ENCODE data around the gene MMP17.

Gene MMP17

GRCh38 chr12:131840643-131841416, 12.6 kb downstream of the MMP17 start:
- peaks cover 2 to 7% of the 10 kb centered on the region in 2 donors for H3K27me3 ChIP-seq (ENCODE audit: control insufficient read depth in 1 of 2, insufficient read depth in 2 of 2, low read length in 2 of 2)
- H3K36me3 ChIP-seq (ENCODE audit: control insufficient read depth in 2 of 2, insufficient read depth in 2 of 2, low read length in 2 of 2) = no peaks in the 10 kb centered on the region
- H3K27ac ChIP-seq (ENCODE audit: low read length) = no peak overlapping the region
- no peaks in the 10 kb centered on the region for H3K9me3 ChIP-seq (ENCODE audit: control insufficient read depth in 2 of 2, low read length in 2 of 2)
- no peak overlapping the region for H3K9ac ChIP-seq (ENCODE audit: low read length in 2 of 2)
- no peak overlapping the region for H3K4me3 ChIP-seq (ENCODE audit: low read length in 2 of 2)
- no peaks in the 10 kb centered on the region for H3K4me1 ChIP-seq (ENCODE audit: control insufficient read depth, insufficient read depth, low read length)

DNA sequence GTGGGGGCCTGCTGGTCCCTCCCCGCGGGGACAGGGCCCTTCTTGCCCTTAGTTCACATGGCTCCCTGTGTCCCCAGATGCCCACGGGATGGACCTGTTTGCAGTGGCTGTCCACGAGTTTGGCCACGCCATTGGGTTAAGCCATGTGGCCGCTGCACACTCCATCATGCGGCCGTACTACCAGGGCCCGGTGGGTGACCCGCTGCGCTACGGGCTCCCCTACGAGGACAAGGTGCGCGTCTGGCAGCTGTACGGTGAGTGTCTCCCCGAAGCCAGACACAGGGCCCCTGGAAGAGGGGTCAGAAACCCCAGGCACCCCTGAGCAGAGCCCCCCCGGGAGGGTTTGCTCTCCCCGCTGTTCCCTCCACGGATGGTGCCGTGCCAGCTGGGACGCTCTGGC, 13.4 kb downstream of the MMP17 start:
- no peaks in the 10 kb centered on the region for H3K4me1 ChIP-seq (ENCODE audit: control insufficient read depth, insufficient read depth, low read length)
- H3K27ac ChIP-seq (ENCODE audit: low read length) = no peak overlapping the region
- H3K4me3 ChIP-seq (ENCODE audit: low read length in 2 of 2) = no peak overlapping the region
- no peak overlapping the region for H3K9ac ChIP-seq (ENCODE audit: low read length in 2 of 2)
- no peaks in the 10 kb centered on the region for H3K36me3 ChIP-seq (ENCODE audit: control insufficient read depth in 2 of 2, insufficient read depth in 2 of 2, low read length in 2 of 2)
- no peaks in the 10 kb centered on the region for H3K9me3 ChIP-seq (ENCODE audit: control insufficient read depth in 2 of 2, low read length in 2 of 2)
- peaks cover 2 to 6% of the 10 kb centered on the region in 2 donors for H3K27me3 ChIP-seq (ENCODE audit: control insufficient read depth in 1 of 2, insufficient read depth in 2 of 2, low read length in 2 of 2)

DNA sequence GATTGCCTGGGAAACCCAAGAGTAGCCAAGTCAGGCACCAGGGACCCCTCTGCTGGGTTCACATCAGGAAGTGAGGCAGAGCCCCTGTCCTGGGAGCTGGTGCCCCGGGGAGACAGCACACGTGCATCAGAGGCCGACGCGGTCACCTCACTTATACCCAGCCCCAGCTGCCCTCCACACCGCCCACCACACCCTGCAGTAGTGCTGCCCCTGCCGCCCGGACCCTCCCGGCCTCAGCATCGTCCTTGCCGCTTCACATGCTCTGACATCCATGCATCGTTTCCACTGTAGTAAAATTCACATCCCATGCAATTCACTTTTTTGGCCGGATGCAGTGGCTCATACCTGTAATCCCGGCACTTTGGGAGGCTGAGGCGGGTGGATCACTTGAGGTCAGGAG, 14.0 kb downstream of the MMP17 start:
- H3K27me3 ChIP-seq (ENCODE audit: control insufficient read depth in 1 of 2, insufficient read depth in 2 of 2, low read length in 2 of 2) = peaks cover 0 to 3% of the 10 kb centered on the region in 2 donors
- H3K9ac ChIP-seq (ENCODE audit: low read length in 2 of 2) = no peak overlapping the region
- no peak overlapping the region for H3K27ac ChIP-seq (ENCODE audit: low read length)
- H3K4me3 ChIP-seq (ENCODE audit: low read length in 2 of 2) = no peak overlapping the region
- H3K36me3 ChIP-seq (ENCODE audit: control insufficient read depth in 2 of 2, insufficient read depth in 2 of 2, low read length in 2 of 2) = no peaks in the 10 kb centered on the region
- no peaks in the 10 kb centered on the region for H3K9me3 ChIP-seq (ENCODE audit: control insufficient read depth in 2 of 2, low read length in 2 of 2)
- no peaks in the 10 kb centered on the region for H3K4me1 ChIP-seq (ENCODE audit: control insufficient read depth, insufficient read depth, low read length)

GRCh38 chr12:131843527-131843926, 15.3 kb downstream of the MMP17 start:
- Histone ChIP-seq H3K4me1 (ENCODE audit: control insufficient read depth, insufficient read depth, low read length) (no peaks in the 10 kb centered on the region), H3K27ac (ENCODE audit: low read length) (no peak overlapping the region), H3K4me3 (ENCODE audit: low read length in 2 of 2) (no peak overlapping the region), H3K36me3 (ENCODE audit: control insufficient read depth in 2 of 2, insufficient read depth in 2 of 2, low read length in 2 of 2) (no peaks in the 10 kb centered on the region), H3K27me3 (ENCODE audit: control insufficient read depth in 1 of 2, insufficient read depth in 2 of 2, low read length in 2 of 2) (no peaks in the 10 kb centered on the region), H3K9ac (ENCODE audit: low read length in 2 of 2) (no peak overlapping the region), H3K9me3 (ENCODE audit: control insufficient read depth in 2 of 2, low read length in 2 of 2) (no peaks in the 10 kb centered on the region)

DNA sequence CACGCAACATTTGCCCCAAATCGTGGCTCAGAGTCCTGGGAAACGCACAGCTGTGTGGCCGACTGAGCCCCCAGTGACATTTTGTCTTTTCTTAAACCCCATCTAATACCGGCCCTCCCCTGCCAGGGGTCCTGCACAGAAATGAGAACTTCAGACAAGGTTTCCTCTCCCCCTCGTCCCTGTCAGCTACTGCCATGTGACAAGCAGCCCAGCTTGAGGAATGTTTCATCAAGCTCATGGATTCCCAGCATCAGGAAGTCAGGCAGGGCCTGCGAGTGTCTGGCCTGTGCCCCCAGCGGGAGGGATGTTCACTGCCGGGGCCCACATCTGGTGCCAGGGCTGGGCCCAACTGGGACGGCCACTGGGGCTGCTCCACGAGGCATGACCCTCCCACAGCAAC, 15.9 kb downstream of the MMP17 start:
- no peak overlapping the region for H3K4me3 ChIP-seq (ENCODE audit: low read length in 2 of 2)
- H3K27me3 ChIP-seq (ENCODE audit: control insufficient read depth in 1 of 2, insufficient read depth in 2 of 2, low read length in 2 of 2) = no peaks in the 10 kb centered on the region
- no peaks in the 10 kb centered on the region for H3K4me1 ChIP-seq (ENCODE audit: control insufficient read depth, insufficient read depth, low read length)
- no peak overlapping the region for H3K27ac ChIP-seq (ENCODE audit: low read length)
- H3K9me3 ChIP-seq (ENCODE audit: control insufficient read depth in 2 of 2, low read length in 2 of 2) = no peaks in the 10 kb centered on the region
- H3K9ac ChIP-seq (ENCODE audit: low read length in 2 of 2) = no peak overlapping the region
- no peaks in the 10 kb centered on the region for H3K36me3 ChIP-seq (ENCODE audit: control insufficient read depth in 2 of 2, insufficient read depth in 2 of 2, low read length in 2 of 2)

- Histone ChIP-seq H3K36me3 (ENCODE audit: control insufficient read depth in 2 of 2, insufficient read depth in 2 of 2, low read length in 2 of 2) (no peaks in the 10 kb centered on the region), H3K4me3 (ENCODE audit: low read length in 2 of 2) (no peak overlapping the region), H3K9ac (ENCODE audit: low read length in 2 of 2) (no peak overlapping the region), H3K4me1 (ENCODE audit: control insufficient read depth, insufficient read depth, low read length) (no peaks in the 10 kb centered on the region), H3K27ac (ENCODE audit: low read length) (no peak overlapping the region), H3K9me3 (ENCODE audit: control insufficient read depth in 2 of 2, low read length in 2 of 2) (no peaks in the 10 kb centered on the region), H3K27me3 (ENCODE audit: control insufficient read depth in 1 of 2, insufficient read depth in 2 of 2, low read length in 2 of 2) (no peaks in the 10 kb centered on the region)
Measured at GRCh38 chr12:131844656-131845055, 16.5 kb downstream of the MMP17 start.

DNA sequence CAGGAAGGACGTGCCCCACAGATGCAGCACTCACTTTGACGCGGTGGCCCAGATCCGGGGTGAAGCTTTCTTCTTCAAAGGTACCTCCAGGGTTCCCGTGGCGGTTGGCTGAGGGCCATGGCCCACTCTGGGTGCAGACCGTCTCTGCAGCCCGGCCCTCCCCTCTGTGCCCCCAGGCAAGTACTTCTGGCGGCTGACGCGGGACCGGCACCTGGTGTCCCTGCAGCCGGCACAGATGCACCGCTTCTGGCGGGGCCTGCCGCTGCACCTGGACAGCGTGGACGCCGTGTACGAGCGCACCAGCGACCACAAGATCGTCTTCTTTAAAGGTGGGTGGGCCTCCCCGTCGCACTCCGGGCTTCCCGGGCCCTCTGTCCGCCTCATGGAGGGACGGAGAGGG, 16.9 kb downstream of the MMP17 start:
- no peak overlapping the region for H3K27ac ChIP-seq (ENCODE audit: low read length)
- H3K9me3 ChIP-seq (ENCODE audit: control insufficient read depth in 2 of 2, low read length in 2 of 2) = no peaks in the 10 kb centered on the region
- no peaks in the 10 kb centered on the region for H3K27me3 ChIP-seq (ENCODE audit: control insufficient read depth in 1 of 2, insufficient read depth in 2 of 2, low read length in 2 of 2)
- no peak overlapping the region for H3K4me3 ChIP-seq (ENCODE audit: low read length in 2 of 2)
- H3K9ac ChIP-seq (ENCODE audit: low read length in 2 of 2) = no peak overlapping the region
- no peaks in the 10 kb centered on the region for H3K36me3 ChIP-seq (ENCODE audit: control insufficient read depth in 2 of 2, insufficient read depth in 2 of 2, low read length in 2 of 2)
- no peaks in the 10 kb centered on the region for H3K4me1 ChIP-seq (ENCODE audit: control insufficient read depth, insufficient read depth, low read length)

DNA sequence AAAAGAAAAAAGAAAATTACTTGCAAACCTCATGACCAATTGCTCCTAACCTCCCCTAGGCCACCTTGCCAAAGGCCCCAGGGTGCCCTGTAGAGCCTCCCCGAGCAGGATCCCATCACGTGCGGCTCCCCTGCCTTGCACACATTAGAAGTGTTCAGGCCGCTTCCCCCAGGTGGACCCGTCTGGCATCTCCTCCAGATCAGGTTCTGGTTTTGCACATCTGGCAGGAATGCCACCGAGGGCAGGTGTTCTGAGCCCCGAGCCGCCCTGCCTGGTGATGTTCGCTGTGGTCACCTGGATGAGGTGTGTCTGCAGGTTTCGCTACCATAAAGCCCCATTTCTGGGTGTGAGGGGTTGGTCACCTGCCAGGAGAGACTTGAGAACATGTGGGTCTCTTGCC, 19.3 kb downstream of the MMP17 start:
- no peaks in the 10 kb centered on the region for H3K36me3 ChIP-seq (ENCODE audit: control insufficient read depth in 2 of 2, insufficient read depth in 2 of 2, low read length in 2 of 2)
- no peak overlapping the region for H3K27ac ChIP-seq (ENCODE audit: low read length)
- H3K4me1 ChIP-seq (ENCODE audit: control insufficient read depth, insufficient read depth, low read length) = peaks cover 9% of the 10 kb centered on the region

DNA sequence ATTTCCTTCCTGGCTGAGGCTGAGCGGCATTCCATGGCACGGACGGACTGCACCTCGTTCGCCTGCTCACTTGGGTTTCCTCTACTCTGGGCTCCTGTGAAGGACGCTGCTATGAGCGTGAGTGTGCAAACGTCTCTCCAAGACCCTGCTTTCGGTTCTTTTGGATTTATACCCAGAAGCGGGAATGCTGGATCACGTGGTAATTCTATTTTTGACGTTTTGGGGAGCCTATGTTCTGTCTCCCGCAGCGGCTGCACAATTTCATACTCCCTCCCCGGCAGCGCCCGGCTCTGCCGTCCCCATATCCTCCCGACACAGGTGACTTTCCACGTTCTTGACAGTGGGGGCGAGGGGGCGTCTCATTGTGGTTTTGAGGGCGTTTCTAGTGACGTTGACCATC, 20.6 kb downstream of the MMP17 start:
- Histone ChIP-seq H3K4me1 (ENCODE audit: control insufficient read depth, insufficient read depth, low read length) (peaks cover 9% of the 10 kb centered on the region), H3K27me3 (ENCODE audit: control insufficient read depth in 1 of 2, insufficient read depth in 2 of 2, low read length in 2 of 2) (peaks cover 4 to 5% of the 10 kb centered on the region in 2 donors), H3K9ac (ENCODE audit: low read length in 2 of 2) (no peak overlapping the region), H3K36me3 (ENCODE audit: control insufficient read depth in 2 of 2, insufficient read depth in 2 of 2, low read length in 2 of 2) (no peaks in the 10 kb centered on the region), H3K27ac (ENCODE audit: low read length) (no peak overlapping the region), H3K4me3 (ENCODE audit: low read length in 2 of 2) (no peak overlapping the region), H3K9me3 (ENCODE audit: control insufficient read depth in 2 of 2, low read length in 2 of 2) (no peaks in the 10 kb centered on the region)

More for the DNA sequence above, 19.3 kb downstream of the MMP17 start:
- no peak overlapping the region for H3K9ac ChIP-seq (ENCODE audit: low read length in 2 of 2)
- H3K9me3 ChIP-seq (ENCODE audit: control insufficient read depth in 2 of 2, low read length in 2 of 2) = no peaks in the 10 kb centered on the region
- H3K4me3 ChIP-seq (ENCODE audit: low read length in 2 of 2) = no peak overlapping the region
- H3K27me3 ChIP-seq (ENCODE audit: control insufficient read depth in 1 of 2, insufficient read depth in 2 of 2, low read length in 2 of 2) = peaks cover 2 to 5% of the 10 kb centered on the region in 2 donors

DNA sequence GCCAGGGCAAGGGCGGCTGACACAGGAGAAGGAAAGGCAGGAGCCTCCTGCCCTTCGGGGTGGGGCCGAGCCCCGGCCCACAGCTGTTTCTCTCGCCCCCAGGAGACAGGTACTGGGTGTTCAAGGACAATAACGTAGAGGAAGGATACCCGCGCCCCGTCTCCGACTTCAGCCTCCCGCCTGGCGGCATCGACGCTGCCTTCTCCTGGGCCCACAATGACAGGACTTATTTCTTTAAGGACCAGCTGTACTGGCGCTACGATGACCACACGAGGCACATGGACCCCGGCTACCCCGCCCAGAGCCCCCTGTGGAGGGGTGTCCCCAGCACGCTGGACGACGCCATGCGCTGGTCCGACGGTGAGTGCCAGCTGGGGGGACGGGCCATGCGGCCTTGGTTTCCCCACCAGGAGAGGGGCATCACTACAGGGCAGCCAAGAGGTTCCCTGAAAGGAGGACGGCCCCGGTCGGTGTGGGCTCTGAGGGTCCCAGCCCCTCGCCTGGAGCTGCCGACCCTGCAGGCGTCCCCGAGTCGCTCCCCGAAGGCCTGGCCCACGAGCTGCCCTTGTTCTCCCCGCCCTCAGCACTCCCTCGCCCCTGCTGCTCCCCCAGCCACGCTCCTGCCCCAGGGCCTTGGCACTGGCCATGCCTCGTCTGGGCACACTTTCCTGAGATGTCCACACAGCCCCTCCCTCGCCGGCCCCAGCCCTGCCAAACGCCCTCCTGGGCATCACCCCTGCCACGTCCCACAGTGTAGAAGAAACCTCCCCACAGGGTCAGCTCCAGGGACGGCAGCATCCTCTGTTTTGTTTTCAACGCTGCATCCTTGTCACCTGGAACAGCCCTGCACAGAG, 21.7 kb downstream of the MMP17 start:
- H3K9me3 ChIP-seq (ENCODE audit: control insufficient read depth in 2 of 2, low read length in 2 of 2) = no peaks in the 10 kb centered on the region
- peaks cover 8 to 13% of the 10 kb centered on the region in 2 donors for H3K27me3 ChIP-seq (ENCODE audit: control insufficient read depth in 1 of 2, insufficient read depth in 2 of 2, low read length in 2 of 2)
- no peak overlapping the region for H3K4me3 ChIP-seq (ENCODE audit: low read length in 2 of 2)
- H3K27ac ChIP-seq (ENCODE audit: low read length) = no peak overlapping the region
- H3K9ac ChIP-seq (ENCODE audit: low read length in 2 of 2) = no peak overlapping the region
- H3K36me3 ChIP-seq (ENCODE audit: control insufficient read depth in 2 of 2, insufficient read depth in 2 of 2, low read length in 2 of 2) = no peaks in the 10 kb centered on the region
- peaks cover 9% of the 10 kb centered on the region for H3K4me1 ChIP-seq (ENCODE audit: control insufficient read depth, insufficient read depth, low read length)

Data from stomach smooth muscle (tissue), 2 donors.